HepG2 (cell line): ENCODE results near the gene CUL9. TPM values are rescaled to one million over a fixed set of nuclear protein-coding genes. Genes with fewer than 3 reads are reported as not detected.

Experiments used
- AGO2 ChIP-seq: fragments of 200-400 bp; formaldehyde crosslinking; optimal IDR thresholded peaks from 2 replicates; pipeline ENCODE3; 2017; ENCODE audit warnings: mild to moderate bottlenecking, low read depth, low read length, moderate library complexity
- ARID2 ChIP-seq: sonication (generic); formaldehyde crosslinking; IDR thresholded peaks from 2 replicates; pipeline ENCODE4 v1.8.1; 2022; ENCODE audit warnings: mild to moderate bottlenecking, missing genetic modification reagents, borderline replicate concordance
- CCDC6 ChIP-seq: sonication (generic); formaldehyde crosslinking; IDR thresholded peaks from 2 replicates; pipeline ENCODE4 v1.8.1; 2022; ENCODE audit warnings: mild to moderate bottlenecking, missing genetic modification reagents, moderate library complexity
- GATAD1 ChIP-seq: IDR thresholded peaks from 2 replicates; pipeline ENCODE4 v1.6.1; 2016; ENCODE audit warnings: missing genetic modification reagents, missing compliant biosample characterization
- HMGXB4 ChIP-seq, 2 experiments: sonication (generic) in 1 of 2; formaldehyde crosslinking in 1 of 2; IDR thresholded peaks; 2 replicates each; pipeline versions ENCODE4 v1.4.0 to v1.6.1; 2018 to 2020; ENCODE audit warnings: missing genetic modification reagents in 2 of 2, borderline replicate concordance in 1 of 2, low read depth in 1 of 2, mild to moderate bottlenecking in 1 of 2, missing biosample characterization in 1 of 2
- MAFG ChIP-seq: sonication (generic); formaldehyde crosslinking; IDR thresholded peaks from 2 replicates; pipeline ENCODE4 v1.5.1; 2020; ENCODE audit warnings: mild to moderate bottlenecking, missing genetic modification reagents
- MEIS2 ChIP-seq: sonication (generic); formaldehyde crosslinking; IDR thresholded peaks from 2 replicates; pipeline ENCODE4 v1.9.0; 2021; ENCODE audit warnings: mild to moderate bottlenecking, missing genetic modification reagents
- NR0B2 ChIP-seq: sonication (generic); formaldehyde crosslinking; IDR thresholded peaks from 2 replicates; pipeline ENCODE4 v1.4.0; 2020; ENCODE audit warnings: mild to moderate bottlenecking, missing genetic modification reagents
- PITX1 ChIP-seq: sonication (generic); formaldehyde crosslinking; IDR thresholded peaks from 2 replicates; pipeline ENCODE4 v1.5.1; 2020; ENCODE audit warnings: mild to moderate bottlenecking, missing genetic modification reagents
- POGZ ChIP-seq: sonication (generic); formaldehyde crosslinking; IDR thresholded peaks from 2 replicates; pipeline ENCODE4 v1.4.0; 2020; ENCODE audit warnings: mild to moderate bottlenecking, missing genetic modification reagents
- RELA ChIP-seq: sonication (generic); formaldehyde crosslinking; IDR thresholded peaks from 2 replicates; pipeline ENCODE4 v1.4.0; 2020; ENCODE audit warnings: missing genetic modification reagents
- TRIM24 ChIP-seq: sonication (generic); formaldehyde crosslinking; IDR thresholded peaks from 2 replicates; pipeline ENCODE4 v1.8.0; 2022; ENCODE audit warnings: mild to moderate bottlenecking, missing genetic modification reagents
- ZBTB26 ChIP-seq: IDR thresholded peaks from 2 replicates; pipeline ENCODE4 v1.6.1; 2016; ENCODE audit warnings: missing compliant biosample characterization, missing genetic modification reagents, borderline replicate concordance
- ZNF124 ChIP-seq: sonication (generic); formaldehyde crosslinking; IDR thresholded peaks from 2 replicates; pipeline ENCODE4 v1.4.0; 2020; ENCODE audit warnings: missing genetic modification reagents
- ZNF280B ChIP-seq: sonication (generic); formaldehyde crosslinking; IDR thresholded peaks from 2 replicates; pipeline ENCODE4 v1.5.0; 2020; ENCODE audit warnings: missing genetic modification reagents, mild to moderate bottlenecking, borderline replicate concordance
- ZNF30 ChIP-seq: sonication (generic); formaldehyde crosslinking; IDR thresholded peaks from 2 replicates; pipeline ENCODE4 v1.5.0; 2020; ENCODE audit warnings: mild to moderate bottlenecking, missing genetic modification reagents
- ZNF414 ChIP-seq: sonication (generic); formaldehyde crosslinking; IDR thresholded peaks from 2 replicates; pipeline ENCODE4 v1.5.0; 2020; ENCODE audit warnings: missing genetic modification reagents
- ZNF430 ChIP-seq: sonication (generic); formaldehyde crosslinking; IDR thresholded peaks from 2 replicates; pipeline ENCODE4 v1.9.0; 2021; ENCODE audit warnings: mild to moderate bottlenecking, missing genetic modification reagents
- ZNF615 ChIP-seq: sonication (generic); formaldehyde crosslinking; IDR thresholded peaks from 2 replicates; pipeline ENCODE4 v1.5.0; 2020; ENCODE audit warnings: mild to moderate bottlenecking, missing genetic modification reagents, borderline replicate concordance
- polyA plus RNA-seq, 8 experiments: library from polyadenylated mRNA; depleted of rRNA in 3 of 8; stranded (reverse) in 7 of 8; unstranded in 1 of 8; fragments of >200 nt; fragmentation: Illumina TruSeq in 4 of 8; extraction: Trizol in 4 of 8; gene quantifications; 2 replicates each; pipeline versions ENCODE4 v1.2.1 to v1.2.3, GENCODE V29; 2011 to 2016; ENCODE audit warnings: low read depth in 4 of 8, missing spikeins in 1 of 8, mixed read lengths in 1 of 8; ENCODE audit not compliant: insufficient read depth in 1 of 8
- total RNA-seq, 5 experiments: library from RNA; depleted of rRNA; stranded (reverse); fragments of >200 nt; fragmentation: Illumina TruSeq; extraction: Trizol; gene quantifications; 2 replicates each; pipeline ENCODE4 v1.2.3, GENCODE V29; 2016; ENCODE audit warnings: low read depth in 1 of 5

The CUL9 gene
- total and polyA plus RNA-seq, 2 of the 13 experiments (the other 11 are each of a cell fraction or from before 2014, with no cell fraction given) = 11.4 to 13.7 TPM

GRCh38 chr6:43172104-43173007 lies 9.6 kb upstream of the CUL9 start (continued):
- TF ChIP-seq ZNF280B = peak; percentile 6; the same call in 1 of the 2 replicates
- TF ChIP-seq ZNF430 (CRISPR knock-in tag) = peak; percentile 50; the same call in 1 of the 2 replicates
- 0 out of 2 replicates have a peak, but pooled peaks have one; percentile 42 for TF ChIP-seq ZNF30
- TF ChIP-seq ZBTB26 (CRISPR knock-in tag) = 0 out of 2 replicates have a peak, but pooled peaks have one; percentile 19
- TF ChIP-seq POGZ (CRISPR knock-in tag) = no peak; the same call in 1 of the 2 replicates
- no peak for TF ChIP-seq ZNF615 (CRISPR knock-in tag)
- TF ChIP-seq NR0B2 (CRISPR knock-in tag) = peak; percentile 48; the same call in 1 of the 2 replicates
- TF ChIP-seq MEIS2 (CRISPR knock-in tag) = 0 out of 2 replicates have a peak, but pooled peaks have one; percentile 54
- TF ChIP-seq AGO2 = peak; percentile 3
- 0 out of 2 replicates have a peak, but pooled peaks have one; percentile 51 for TF ChIP-seq PITX1 (CRISPR knock-in tag)
- peak; percentile 42; the same call in 1 of the 2 replicates for TF ChIP-seq GATAD1
- TF ChIP-seq CCDC6 (CRISPR knock-in tag) = no peak
- TF ChIP-seq MAFG (CRISPR knock-in tag) = peak; percentile 69; the same call in 1 of the 2 replicates
- TF ChIP-seq RELA (CRISPR knock-in tag) = no peak
- TF ChIP-seq HMGXB4 (CRISPR knock-in tag; IDR thresholded peaks at IDR 0.05; ENCODE audit: borderline replicate concordance in 1 of 2, low read depth in 1 of 2) = peak; percentile 43 to 56; a peak in 2 of 4 replicates
- 0 out of 2 replicates have a peak, but pooled peaks have one; percentile 79 for TF ChIP-seq ZNF414 (CRISPR knock-in tag)
- peak; percentile 65; the same call in 1 of the 2 replicates for TF ChIP-seq TRIM24
- 0 out of 2 replicates have a peak, but pooled peaks have one; percentile 61 for TF ChIP-seq ZNF124
- peak; percentile 88 for TF ChIP-seq ARID2 (CRISPR knock-in tag)
